AG08395 (cell line): Measurements from ENCODE around the gene PAF1.
A peak's percentile ranks its signal among the peaks of the same experiment; 100 is the strongest.

Experiments
- DNase-seq: peaks from one replicate; pipeline ENCODE4 v3.0.0; 2012; ENCODE audit warnings: mixed read lengths, low spot score

PAF1 gene

GRCh38 chr19:39390751-39391437 lies at the start of gene PAF1, which contains the start of gene MED29:
Gene PAF1, minus strand, starts transcription at chr19:39391106. Its CDS starts 242 bp downstream, at chr19:39390864.
Gene MED29, plus strand, starts transcription at chr19:39391378. Its CDS starts 45 bp downstream, at chr19:39391423.
- DNase-seq, result peak; percentile 100

GRCh38 chr19:39438270-39438934 lies 47.5 kb upstream of the PAF1 start:
- DNase-seq, result no peak

GRCh38 chr19:39436350-39436716 lies 45.4 kb upstream of the PAF1 start:
- no peak for DNase-seq

GRCh38 chr19:39435499-39436349 lies 44.8 kb upstream of the PAF1 start, which contains the start of gene RPS16:
Gene RPS16, minus strand, starts transcription at chr19:39435949. Its CDS starts 54 bp downstream, at chr19:39435895.
- peak; percentile 97 for DNase-seq

GRCh38 chr19:39434123-39435076 lies 43.5 kb upstream of the PAF1 start:
- no peak for DNase-seq

- no peak for DNase-seq
These were observed 42.7 kb upstream of the PAF1 start for GRCh38 chr19:39433480-39434079.

- no peak for DNase-seq
These were observed 41.7 kb upstream of the PAF1 start for GRCh38 chr19:39432677-39433025.

- DNase-seq, result no peak
These were observed 40.0 kb upstream of the PAF1 start for GRCh38 chr19:39430675-39431593.

GRCh38 chr19:39428283-39429112 lies 37.6 kb upstream of the PAF1 start:
- peak; percentile 89 for DNase-seq

GRCh38 chr19:39427707-39428106 lies 36.8 kb upstream of the PAF1 start:
- DNase-seq, result no peak

- no peak for DNase-seq
These were observed 35.3 kb upstream of the PAF1 start for GRCh38 chr19:39426170-39426569.

GRCh38 chr19:39425744-39426143 lies 34.8 kb upstream of the PAF1 start:
- no peak for DNase-seq

GRCh38 chr19:39424934-39425333 lies 34.0 kb upstream of the PAF1 start:
- DNase-seq, result no peak

- DNase-seq, result no peak
These were observed 32.6 kb upstream of the PAF1 start for GRCh38 chr19:39423258-39424086.

GRCh38 chr19:39422020-39422419 lies 31.1 kb upstream of the PAF1 start:
- DNase-seq, result no peak

GRCh38 chr19:39420769-39421168 lies 29.9 kb upstream of the PAF1 start:
- DNase-seq, result no peak

GRCh38 chr19:39419003-39419402 lies 28.1 kb upstream of the PAF1 start:
- DNase-seq, result no peak
